Measurements from ENCODE around the gene UGT1A1. TPM values are rescaled to one million over a fixed set of nuclear protein-coding genes. Genes with fewer than 3 reads are reported as not detected.
"Not testable (repeated sequence)": the region's sequence is repeated elsewhere in the genome, so short reads cannot be mapped to it uniquely, and the experiment has no call there.

UGT1A1 gene
- total RNA-seq, 4 donors from 2014 or later = 4.4 to 11.3 (median 6.9) TPM

DNA sequence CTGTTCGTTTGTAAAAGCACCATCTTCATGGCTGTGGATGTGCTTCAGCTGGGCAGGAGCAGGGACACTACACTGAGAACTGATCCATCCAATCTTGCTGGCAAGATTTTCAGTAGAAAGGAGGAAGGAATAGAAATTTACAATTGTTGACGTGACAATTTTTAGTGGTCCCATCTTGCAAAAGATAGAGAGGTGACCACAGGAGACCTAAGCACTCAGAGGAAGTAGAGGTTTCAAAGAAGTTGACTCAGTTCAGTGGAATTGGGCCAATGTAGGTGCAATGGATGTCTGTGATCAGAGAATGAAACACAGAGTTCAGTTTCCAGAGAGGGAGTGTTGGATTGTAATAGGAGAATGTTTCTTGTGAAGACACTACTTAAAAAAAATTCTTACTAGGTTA lies 45.9 kb upstream of the UGT1A1 start:
- H3K9me3 ChIP-seq = no peaks in the 10 kb centered on the region
- intact Hi-C loops (cut with DNase I; ENCODE audit: low total_unique reads) (no loop called here), in situ Hi-C loops (cut with MboI; ENCODE audit: low pct_ligation_motif_present in 1 of 4, low pct_unique_long_range_greater_than_20kb in 1 of 4, low sequenced_read_pairs in 3 of 4) (loop anchor here in 1 of 4 donors (25.0 kb wide), 1 partner anchor 252 kb away; no protein-coding TSS in a partner anchor)
- no peak overlapping the region for H3K27ac ChIP-seq
- TF ChIP-seq, protein P1, sequence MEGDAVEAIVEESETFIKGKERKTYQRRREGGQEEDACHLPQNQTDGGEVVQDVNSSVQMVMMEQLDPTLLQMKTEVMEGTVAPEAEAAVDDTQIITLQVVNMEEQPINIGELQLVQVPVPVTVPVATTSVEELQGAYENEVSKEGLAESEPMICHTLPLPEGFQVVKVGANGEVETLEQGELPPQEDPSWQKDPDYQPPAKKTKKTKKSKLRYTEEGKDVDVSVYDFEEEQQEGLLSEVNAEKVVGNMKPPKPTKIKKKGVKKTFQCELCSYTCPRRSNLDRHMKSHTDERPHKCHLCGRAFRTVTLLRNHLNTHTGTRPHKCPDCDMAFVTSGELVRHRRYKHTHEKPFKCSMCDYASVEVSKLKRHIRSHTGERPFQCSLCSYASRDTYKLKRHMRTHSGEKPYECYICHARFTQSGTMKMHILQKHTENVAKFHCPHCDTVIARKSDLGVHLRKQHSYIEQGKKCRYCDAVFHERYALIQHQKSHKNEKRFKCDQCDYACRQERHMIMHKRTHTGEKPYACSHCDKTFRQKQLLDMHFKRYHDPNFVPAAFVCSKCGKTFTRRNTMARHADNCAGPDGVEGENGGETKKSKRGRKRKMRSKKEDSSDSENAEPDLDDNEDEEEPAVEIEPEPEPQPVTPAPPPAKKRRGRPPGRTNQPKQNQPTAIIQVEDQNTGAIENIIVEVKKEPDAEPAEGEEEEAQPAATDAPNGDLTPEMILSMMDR (IDR thresholded peaks at IDR 0.05) = no peak
- no peak for TF ChIP-seq POLR2A (IDR thresholded peaks at IDR 0.05)
- TF ChIP-seq EP300 (IDR thresholded peaks at IDR 0.05; ENCODE audit: low read depth) = no peak
- no peak for TF ChIP-seq POLR2AphosphoS5 (IDR thresholded peaks at IDR 0.05)
- no peaks in the 10 kb centered on the region for H3K27me3 ChIP-seq
- H3K36me3 ChIP-seq = no peaks in the 10 kb centered on the region
- no peak overlapping the region for H3K4me3 ChIP-seq
- WGBS, 2 donors (ENCODE audit: low coverage in 1 of 2) = 50 to 68% methylated on average over 1 to 2 of the region's 2 CpGs
- no peak for DNase-seq
- H3K4me1 ChIP-seq = peaks cover 0 to 4% (median 1%) of the 10 kb centered on the region in 4 donors

DNA sequence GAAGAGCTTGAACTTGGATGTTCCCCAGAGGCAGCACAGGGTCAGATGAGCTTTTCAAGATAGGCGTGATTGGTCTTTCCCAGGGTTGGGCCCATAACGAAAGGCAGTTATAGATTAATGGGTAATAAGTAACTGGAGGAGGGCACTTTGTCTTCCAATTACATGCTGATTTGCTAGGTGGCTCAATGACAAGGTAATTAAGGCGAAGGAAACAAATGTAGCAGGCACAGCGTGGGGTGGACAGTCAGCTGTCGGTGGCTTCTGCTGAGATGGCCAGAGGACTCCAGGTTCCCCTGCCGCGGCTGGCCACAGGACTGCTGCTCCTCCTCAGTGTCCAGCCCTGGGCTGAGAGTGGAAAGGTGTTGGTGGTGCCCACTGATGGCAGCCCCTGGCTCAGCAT lies 41.5 kb upstream of the UGT1A1 start, which contains the start of gene UGT1A4:
Gene UGT1A4, plus strand, starts transcription at position 185 of the 400 bp plus-strand sequence. Its CDS starts 85 bp downstream, at position 270.
- H3K27ac ChIP-seq = no peak within 1 kb of the TSS
- no peaks in the 10 kb centered on the region for H3K9me3 ChIP-seq
- no peak for DNase-seq
- in situ Hi-C loops (cut with MboI; ENCODE audit: low pct_ligation_motif_present in 1 of 4, low pct_unique_long_range_greater_than_20kb in 1 of 4, low sequenced_read_pairs in 3 of 4) = loop anchor here in 1 of 4 donors (25.0 kb wide), 1 partner anchor 256 kb away; no protein-coding TSS in a partner anchor
- no peaks in the 10 kb centered on the region for H3K4me1 ChIP-seq
- no peaks in the 10 kb centered on the region for H3K36me3 ChIP-seq
- no peak for TF ChIP-seq POLR2AphosphoS5 (IDR thresholded peaks at IDR 0.05)
- no peak for TF ChIP-seq POLR2A (IDR thresholded peaks at IDR 0.05)
- TF ChIP-seq EP300 (IDR thresholded peaks at IDR 0.05; ENCODE audit: low read depth) = no peak
- TF ChIP-seq, protein P1 (IDR thresholded peaks at IDR 0.05) = no peak
- WGBS, 2 donors (ENCODE audit: low coverage in 1 of 2) = 81 to 89% methylated on average over 5 to 7 of the region's 7 CpGs
- H3K27me3 ChIP-seq = no peaks in the 10 kb centered on the region
- intact Hi-C loops (cut with DNase I; ENCODE audit: low total_unique reads) = no loop called here
- H3K4me3 ChIP-seq = no peak within 1 kb of the TSS

DNA sequence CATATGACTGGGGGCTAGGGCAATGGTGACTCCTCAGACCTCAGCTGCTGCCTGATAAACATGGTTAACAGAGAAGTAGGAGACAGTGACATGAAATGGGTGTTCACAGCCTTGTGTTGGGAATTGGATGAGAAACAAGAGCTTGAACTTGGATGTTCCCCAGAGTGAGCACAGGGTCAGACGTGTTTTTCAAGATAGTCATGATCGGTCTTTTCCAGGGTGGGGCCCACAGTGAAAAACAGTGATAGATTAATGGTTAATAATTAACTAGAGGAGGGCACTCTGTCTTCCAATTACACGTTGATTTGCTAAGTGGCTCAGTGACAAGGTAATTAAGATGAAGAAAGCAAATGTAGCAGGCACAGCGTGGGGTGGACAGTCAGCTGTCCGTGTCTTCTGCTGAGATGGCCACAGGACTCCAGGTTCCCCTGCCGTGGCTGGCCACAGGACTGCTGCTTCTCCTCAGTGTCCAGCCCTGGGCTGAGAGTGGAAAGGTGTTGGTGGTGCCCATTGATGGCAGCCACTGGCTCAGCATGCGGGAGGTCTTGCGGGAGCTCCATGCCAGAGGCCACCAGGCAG lies 31.3 kb upstream of the UGT1A1 start, which contains the start of gene UGT1A3:
Gene UGT1A3, plus strand, starts transcription at position 320 of the 579 bp plus-strand sequence. Its CDS starts 85 bp downstream, at position 405.
- no peak for DNase-seq
- 63 to 75% methylated on average over 6 to 7 of the region's 8 CpGs for WGBS, 2 donors (ENCODE audit: low coverage in 1 of 2)
- no peak within 1 kb of the TSS for H3K27ac ChIP-seq

DNA sequence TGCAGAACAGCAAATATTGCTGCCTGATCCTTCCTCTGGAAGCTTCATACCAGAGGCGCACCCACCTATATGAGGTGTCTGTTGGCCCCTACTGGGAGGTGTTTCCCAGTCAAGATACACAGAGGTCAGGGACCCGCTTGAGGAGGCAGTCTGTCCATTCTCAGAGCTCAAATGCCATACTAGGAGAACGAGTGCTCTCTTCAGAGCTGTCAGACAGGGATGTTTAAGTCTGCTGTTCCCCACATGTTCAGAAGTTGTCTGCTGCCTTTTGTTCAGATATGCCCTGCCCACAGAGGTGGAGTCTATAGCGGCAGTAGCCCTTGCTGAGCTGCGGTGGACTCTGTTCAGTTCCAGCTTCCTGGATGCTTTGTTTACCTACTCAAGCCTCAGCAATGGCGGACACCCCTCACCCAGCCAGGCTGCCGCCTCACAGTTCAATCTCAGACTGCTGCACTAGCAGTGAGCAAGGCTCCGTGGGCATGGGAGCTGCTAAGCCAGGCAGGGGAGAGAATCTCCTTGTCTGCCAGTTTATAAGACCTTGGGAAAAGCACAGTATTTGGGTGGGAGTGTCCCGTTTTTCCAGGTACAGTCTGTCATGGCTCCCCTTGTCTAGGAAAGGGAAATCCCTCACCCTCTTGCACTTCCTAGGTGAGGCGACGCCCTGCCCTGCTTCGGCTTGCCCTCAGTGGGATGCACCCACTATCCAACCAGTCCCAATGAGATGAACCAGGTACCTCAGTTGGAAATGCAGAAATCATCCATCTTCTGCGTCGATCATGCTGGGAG lies 23.0 kb upstream of the UGT1A1 start:
- H3K4me3 ChIP-seq; intact Hi-C loops (cut with DNase I; ENCODE audit: low total_unique reads): not testable (repeated sequence)
- WGBS, 2 donors (ENCODE audit: low coverage in 1 of 2) = 75 to 100% methylated on average over 2 to 13 of the region's 14 CpGs

More for the DNA sequence above, 31.3 kb upstream of the UGT1A1 start, which contains the start of gene UGT1A3:
- in situ Hi-C loops (cut with MboI; ENCODE audit: low pct_ligation_motif_present in 1 of 4, low pct_unique_long_range_greater_than_20kb in 1 of 4, low sequenced_read_pairs in 3 of 4) = no loop called here
- intact Hi-C loops (cut with DNase I; ENCODE audit: low total_unique reads) = no loop called here
- Histone ChIP-seq H3K4me1 (no peaks in the 10 kb centered on the region), H3K27me3 (no peaks in the 10 kb centered on the region), H3K9me3 (no peaks in the 10 kb centered on the region), H3K4me3 (no peak within 1 kb of the TSS), H3K36me3 (no peaks in the 10 kb centered on the region)
- TF ChIP-seq POLR2AphosphoS5 (IDR thresholded peaks at IDR 0.05) = no peak
- TF ChIP-seq, protein P1 (IDR thresholded peaks at IDR 0.05) = no peak
- no peak for TF ChIP-seq EP300 (IDR thresholded peaks at IDR 0.05; ENCODE audit: low read depth)
- no peak for TF ChIP-seq POLR2A (IDR thresholded peaks at IDR 0.05)

More for the DNA sequence above, 23.0 kb upstream of the UGT1A1 start:
- in situ Hi-C loops (cut with MboI; ENCODE audit: low pct_ligation_motif_present in 1 of 4, low pct_unique_long_range_greater_than_20kb in 1 of 4, low sequenced_read_pairs in 3 of 4); H3K27ac ChIP-seq; H3K9me3 ChIP-seq; H3K27me3 ChIP-seq; H3K4me1 ChIP-seq; H3K36me3 ChIP-seq: not testable (repeated sequence)
- DNase-seq = peak; percentile 22

Data from transverse colon (tissue), 4 donors.